Panc1 (cell line): Measurements from ENCODE around the gene KRTCAP3. TPM values are rescaled to one million over a fixed set of nuclear protein-coding genes. Genes with fewer than 3 reads are reported as not detected.

Experiments used
- ATAC-seq: fragments of 200-7000 bp; cut with Tn5 transposase; 2 replicates; pipeline ENCODE4 v1.9.1; 2020; ENCODE audit warnings: mild to moderate bottlenecking, moderate library complexity
- BruUV-seq: library from RNA; stranded (reverse); fragments of 400-500 nt; replicated peaks from 2 replicates; lab custom pipeline; 2021; lab: Mats Ljungman, UMichigan
- CTCF ChIA-PET: fragments of 300-600 bp; sonication (Branson Sonifier 250); formaldehyde crosslinking; loops from one replicate; lab custom pipeline; 2022; ENCODE audit warnings: antibody characterized with exemption; lab: Charles Lee
- POLR2A ChIA-PET: fragments of 300-600 bp; sonication (Branson Sonifier 250); formaldehyde crosslinking; loops from one replicate; lab custom pipeline; 2022; ENCODE audit warnings: antibody characterized with exemption; lab: Charles Lee
- DNase-seq: peaks from one replicate; pipeline ENCODE4 v3.0.0-alpha.2; 2010; ENCODE audit warnings: low read depth, low spot score
- H3K27ac ChIP-seq: 2 replicates; pipeline ENCODE4 v1.5.1; 2011; ENCODE audit warnings: mild to moderate bottlenecking, low read length, inconsistent platforms
- H3K27me3 ChIP-seq: fragments of 200-500 bp; sonication (Bioruptor generic); 2 replicates; pipeline ENCODE4 v1.6.0; 2014; ENCODE audit warnings: low read length, inconsistent platforms; ENCODE audit not compliant: control insufficient read depth, insufficient read depth
- H3K36me3 ChIP-seq: fragments of 200-500 bp; sonication (Bioruptor generic); 2 replicates; pipeline ENCODE4 v1.5.1; 2014; ENCODE audit warnings: inconsistent platforms, mild to moderate bottlenecking, low read length, moderate library complexity; ENCODE audit not compliant: control insufficient read depth, insufficient read depth
- H3K4me1 ChIP-seq: 2 replicates; pipeline ENCODE4 v1.5.1; 2011; ENCODE audit warnings: inconsistent platforms, mild to moderate bottlenecking, low read length, moderate library complexity; ENCODE audit not compliant: control insufficient read depth, insufficient read depth
- H3K4me3 ChIP-seq, 2 experiments: 2 replicates each; pipeline ENCODE4 v1.5.1; 2011 to 2012; ENCODE audit warnings: low read depth in 2 of 2, low read length in 2 of 2, mild to moderate bottlenecking in 2 of 2, inconsistent platforms in 1 of 2, moderate library complexity in 1 of 2
- H3K9me3 ChIP-seq: fragments of 200-500 bp; sonication (Bioruptor generic); 2 replicates; pipeline ENCODE4 v1.5.1; 2014; ENCODE audit warnings: low read depth, mild to moderate bottlenecking, inconsistent platforms, low read length, moderate library complexity; ENCODE audit not compliant: control insufficient read depth, insufficient read depth
- POLR2AphosphoS5 ChIP-seq: IDR thresholded peaks from 2 replicates; pipeline ENCODE4 v1.6.1; 2012; ENCODE audit warnings: mild to moderate bottlenecking, low read depth, low read length, moderate library complexity
- SIN3A ChIP-seq: IDR thresholded peaks from 2 replicates; pipeline ENCODE4 v1.6.1; 2012; ENCODE audit warnings: low read depth, mild to moderate bottlenecking, low read length, moderate library complexity, borderline replicate concordance; ENCODE audit not compliant: insufficient read depth
- TCF7L2 ChIP-seq: IDR thresholded peaks from 2 replicates; pipeline ENCODE4 v1.6.1; 2011; ENCODE audit warnings: mild to moderate bottlenecking, low read depth, low read length, inconsistent platforms
- in situ Hi-C: cut with HindIII; loops from 2 replicates; pipeline ENCODE4 v1.10.0; 2016; ENCODE audit warnings: low sequenced_read_pairs, low pct_unique_long_range_greater_than_20kb
- intact Hi-C: fragments of 100-400 bp; cut with micrococcal nuclease; formaldehyde crosslinking; loops from one replicate; pipeline ENCODE4 v1.10.0; 2022; ENCODE audit not compliant: unreplicated experiment
- total RNA-seq: library from RNA; stranded (reverse); gene quantifications from one replicate; pipeline ENCODE4 v1.2.1, GENCODE V29; 2021; ENCODE audit not compliant: unreplicated experiment
- TF ChIP-seq, protein P1 (sequence below): fragments of 450-650 bp; IDR thresholded peaks from 2 replicates; pipeline ENCODE4 v1.5.1; 2017; ENCODE audit warnings: mild to moderate bottlenecking
- TF ChIP-seq, protein P2 (sequence below), 2 experiments: IDR thresholded peaks; 2 replicates each; pipeline ENCODE4 v1.6.1; 2011 to 2012; ENCODE audit warnings: low read depth in 2 of 2, control low read depth in 1 of 2, low read length in 1 of 2, mild to moderate bottlenecking in 1 of 2, moderate library complexity in 1 of 2; ENCODE audit not compliant: insufficient read depth in 1 of 2

Gene KRTCAP3
- total RNA-seq, 1 experiment from 2014 or later = 1.9 TPM

DNA sequence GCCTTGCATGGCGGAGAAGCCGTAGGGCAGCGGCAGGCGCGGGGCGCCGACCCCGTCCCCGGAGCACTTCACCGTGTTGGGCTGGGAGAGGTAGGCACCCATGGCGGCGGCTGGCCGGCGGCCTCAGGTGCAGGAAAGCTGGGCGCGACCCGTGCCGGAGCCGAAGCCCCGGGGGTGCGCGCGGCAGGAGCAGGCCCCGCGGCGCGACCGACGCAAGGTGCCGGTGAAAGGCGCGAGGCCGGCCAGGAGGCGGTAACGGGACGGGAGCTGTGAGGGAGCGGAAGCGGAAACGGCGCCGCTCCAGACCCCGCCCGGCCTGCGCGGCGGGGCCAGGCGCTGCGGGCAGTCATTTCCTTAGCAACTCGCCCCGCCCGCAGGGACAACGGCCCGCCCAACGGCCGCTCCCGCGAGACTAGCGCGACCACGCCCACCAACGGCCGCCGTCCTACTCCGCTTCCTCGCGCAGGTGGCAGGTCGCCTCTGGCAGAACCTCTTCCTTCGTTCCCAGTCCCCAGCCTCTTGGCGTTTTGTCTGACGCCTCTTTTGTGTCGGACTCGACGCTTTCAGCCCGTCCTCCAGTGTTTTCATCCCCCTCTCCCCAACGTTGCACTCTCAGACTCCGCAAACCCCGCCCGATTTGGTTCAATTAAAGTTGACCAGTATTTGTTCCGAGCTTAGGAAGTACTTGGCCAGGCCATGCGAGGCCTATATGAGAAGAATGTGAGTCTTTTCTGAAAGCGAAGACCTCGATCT, 32.7 kb upstream of the KRTCAP3 start, which contains the start of gene PPM1G:
Gene PPM1G (minus strand): TSS at position 271 of the 753 bp plus-strand sequence. CDS start 169 bp downstream, at position 102.
- DNase-seq (peak; percentile 76), ATAC-seq (peak; percentile 98)
- Histone ChIP-seq H3K27me3 (no peaks in the 10 kb centered on the region), H3K36me3 (peaks cover 8% of the 10 kb centered on the region), H3K27ac (peak within 1 kb of the TSS; percentile 100), H3K9me3 (no peaks in the 10 kb centered on the region), H3K4me1 (peaks cover 16% of the 10 kb centered on the region), H3K4me3 (peak within 1 kb of the TSS; percentile 93 to 96)
- POLR2A ChIA-PET = interaction anchor here (1.0 kb wide), 2 partner anchors 28 to 77 kb away, joined by 4 to 5 read pairs; no protein-coding TSS in a partner anchor
- intact Hi-C loops = loop anchor here (5.0 kb wide), 1 partner anchor 218 kb away; the partner anchor contains the start of genes CCDC121 and GPN1
- TF ChIP-seq, protein P1, sequence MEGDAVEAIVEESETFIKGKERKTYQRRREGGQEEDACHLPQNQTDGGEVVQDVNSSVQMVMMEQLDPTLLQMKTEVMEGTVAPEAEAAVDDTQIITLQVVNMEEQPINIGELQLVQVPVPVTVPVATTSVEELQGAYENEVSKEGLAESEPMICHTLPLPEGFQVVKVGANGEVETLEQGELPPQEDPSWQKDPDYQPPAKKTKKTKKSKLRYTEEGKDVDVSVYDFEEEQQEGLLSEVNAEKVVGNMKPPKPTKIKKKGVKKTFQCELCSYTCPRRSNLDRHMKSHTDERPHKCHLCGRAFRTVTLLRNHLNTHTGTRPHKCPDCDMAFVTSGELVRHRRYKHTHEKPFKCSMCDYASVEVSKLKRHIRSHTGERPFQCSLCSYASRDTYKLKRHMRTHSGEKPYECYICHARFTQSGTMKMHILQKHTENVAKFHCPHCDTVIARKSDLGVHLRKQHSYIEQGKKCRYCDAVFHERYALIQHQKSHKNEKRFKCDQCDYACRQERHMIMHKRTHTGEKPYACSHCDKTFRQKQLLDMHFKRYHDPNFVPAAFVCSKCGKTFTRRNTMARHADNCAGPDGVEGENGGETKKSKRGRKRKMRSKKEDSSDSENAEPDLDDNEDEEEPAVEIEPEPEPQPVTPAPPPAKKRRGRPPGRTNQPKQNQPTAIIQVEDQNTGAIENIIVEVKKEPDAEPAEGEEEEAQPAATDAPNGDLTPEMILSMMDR = no peak
- TF ChIP-seq SIN3A (peak; percentile 72; the same call in 1 of the 2 replicates), POLR2AphosphoS5 (peak; percentile 99)
- TF ChIP-seq, protein P2, sequence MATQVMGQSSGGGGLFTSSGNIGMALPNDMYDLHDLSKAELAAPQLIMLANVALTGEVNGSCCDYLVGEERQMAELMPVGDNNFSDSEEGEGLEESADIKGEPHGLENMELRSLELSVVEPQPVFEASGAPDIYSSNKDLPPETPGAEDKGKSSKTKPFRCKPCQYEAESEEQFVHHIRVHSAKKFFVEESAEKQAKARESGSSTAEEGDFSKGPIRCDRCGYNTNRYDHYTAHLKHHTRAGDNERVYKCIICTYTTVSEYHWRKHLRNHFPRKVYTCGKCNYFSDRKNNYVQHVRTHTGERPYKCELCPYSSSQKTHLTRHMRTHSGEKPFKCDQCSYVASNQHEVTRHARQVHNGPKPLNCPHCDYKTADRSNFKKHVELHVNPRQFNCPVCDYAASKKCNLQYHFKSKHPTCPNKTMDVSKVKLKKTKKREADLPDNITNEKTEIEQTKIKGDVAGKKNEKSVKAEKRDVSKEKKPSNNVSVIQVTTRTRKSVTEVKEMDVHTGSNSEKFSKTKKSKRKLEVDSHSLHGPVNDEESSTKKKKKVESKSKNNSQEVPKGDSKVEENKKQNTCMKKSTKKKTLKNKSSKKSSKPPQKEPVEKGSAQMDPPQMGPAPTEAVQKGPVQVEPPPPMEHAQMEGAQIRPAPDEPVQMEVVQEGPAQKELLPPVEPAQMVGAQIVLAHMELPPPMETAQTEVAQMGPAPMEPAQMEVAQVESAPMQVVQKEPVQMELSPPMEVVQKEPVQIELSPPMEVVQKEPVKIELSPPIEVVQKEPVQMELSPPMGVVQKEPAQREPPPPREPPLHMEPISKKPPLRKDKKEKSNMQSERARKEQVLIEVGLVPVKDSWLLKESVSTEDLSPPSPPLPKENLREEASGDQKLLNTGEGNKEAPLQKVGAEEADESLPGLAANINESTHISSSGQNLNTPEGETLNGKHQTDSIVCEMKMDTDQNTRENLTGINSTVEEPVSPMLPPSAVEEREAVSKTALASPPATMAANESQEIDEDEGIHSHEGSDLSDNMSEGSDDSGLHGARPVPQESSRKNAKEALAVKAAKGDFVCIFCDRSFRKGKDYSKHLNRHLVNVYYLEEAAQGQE (IDR thresholded peaks at IDR 0.05; ENCODE audit: insufficient read depth in 1 of 2, low read depth in 2 of 2, low read length in 1 of 2) = peak in 1 of 2 experiments; percentile 58; a peak in 1 of 4 replicates
- no TSS peak for BruUV-seq
- in situ Hi-C loops = no loop called here
- CTCF ChIA-PET = interaction anchor here (0.6 kb wide), 2 partner anchors 96 to 274 kb away, joined by 4 read pairs; no protein-coding TSS in a partner anchor

DNA sequence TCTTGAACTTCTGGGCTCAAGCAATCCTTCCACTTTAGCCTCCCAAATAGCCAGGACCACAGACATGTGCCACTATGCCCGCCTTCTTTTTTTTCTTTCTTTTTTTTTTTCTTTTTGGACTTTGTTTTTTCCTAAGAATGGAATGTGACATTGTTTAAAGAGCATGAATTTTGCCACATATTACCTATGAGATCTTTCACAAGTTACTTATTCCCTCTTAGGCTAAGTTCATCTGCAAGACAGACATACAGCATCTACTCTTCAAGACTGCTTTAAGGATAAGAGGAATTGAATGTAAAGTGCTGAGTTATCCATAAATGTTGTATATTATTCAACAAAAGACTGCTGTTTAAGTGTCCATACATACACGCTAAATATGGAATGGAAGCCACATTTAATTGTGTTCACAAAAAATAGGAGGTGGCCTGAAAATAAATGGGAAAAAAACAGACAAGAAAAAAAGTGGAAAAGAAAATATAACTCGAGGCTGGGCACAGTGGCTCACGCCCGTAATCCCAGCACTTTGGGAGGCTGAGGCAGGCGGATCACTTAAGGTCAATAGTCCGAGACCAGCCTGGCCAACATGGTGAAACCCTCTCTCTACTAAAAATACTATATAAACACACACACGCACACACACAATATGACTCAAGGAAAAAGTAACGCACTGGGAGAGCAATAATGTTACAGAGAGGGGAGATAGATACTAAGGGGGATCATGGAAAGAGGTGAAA, 29.6 kb upstream of the KRTCAP3 start:
- ChIA-PET CTCF (no interaction called here), POLR2A (no interaction called here)
- BruUV-seq = no TSS peak
- no peak overlapping the region for H3K4me3 ChIP-seq
- ATAC-seq = no peak
- H3K27ac ChIP-seq = no peak overlapping the region
- no peak for TF ChIP-seq TCF7L2
- TF ChIP-seq, protein P1 = no peak
- TF ChIP-seq, protein P2 (IDR thresholded peaks at IDR 0.05; ENCODE audit: insufficient read depth in 1 of 2, low read depth in 2 of 2, low read length in 1 of 2) = no peak
- TF ChIP-seq SIN3A = no peak
- no peak for TF ChIP-seq POLR2AphosphoS5
- H3K9me3 ChIP-seq = no peaks in the 10 kb centered on the region
- intact Hi-C loops (no loop called here), in situ Hi-C loops (no loop called here)
- peaks cover 4% of the 10 kb centered on the region; the same call in 1 of the 2 replicates for H3K36me3 ChIP-seq
- no peak for DNase-seq
- no peaks in the 10 kb centered on the region for H3K27me3 ChIP-seq
- peaks cover 10% of the 10 kb centered on the region for H3K4me1 ChIP-seq
